Left colon (tissue), 2 donors: ENCODE results near the gene GRIPAP1. TPM values are rescaled to one million over a fixed set of nuclear protein-coding genes. Genes with fewer than 3 reads are reported as not detected.

Experiments used
- ATAC-seq: fragments of 200-7000 bp; cut with Tn5 transposase; one replicate; pipeline ENCODE4 v1.9.1; 2020; ENCODE audit warnings: mild to moderate bottlenecking, moderate library complexity
- DNase-seq, 2 donors: peaks; one replicate each; pipeline ENCODE4 v3.0.0-alpha.2; 2020
- intact Hi-C, 2 donors: fragments of 100-400 bp; cut with DNase I in 1 of 2; cut with micrococcal nuclease in 1 of 2; formaldehyde crosslinking; loops; one replicate each; pipeline versions ENCODE4 v1.11.2 to v1.14.0; 2022; cut with DNase I, micrococcal nuclease
- total RNA-seq, 2 donors: library from RNA; stranded (reverse); fragmentation: NEBNext Ultra II Directional; extraction: Animal tissue kit (Norgen Biotek cat#: 25700); gene quantifications; one replicate each; pipeline ENCODE4 v1.2.1, GENCODE V29; 2021
- donor health status: DM: no; HTN: no; CAD: no.
- donor health status: DM: yes; HTN: yes; CAD: no.

GRIPAP1 gene
- total RNA-seq, 2 donors from 2014 or later: 37.1 to 45.0 TPM

DNA sequence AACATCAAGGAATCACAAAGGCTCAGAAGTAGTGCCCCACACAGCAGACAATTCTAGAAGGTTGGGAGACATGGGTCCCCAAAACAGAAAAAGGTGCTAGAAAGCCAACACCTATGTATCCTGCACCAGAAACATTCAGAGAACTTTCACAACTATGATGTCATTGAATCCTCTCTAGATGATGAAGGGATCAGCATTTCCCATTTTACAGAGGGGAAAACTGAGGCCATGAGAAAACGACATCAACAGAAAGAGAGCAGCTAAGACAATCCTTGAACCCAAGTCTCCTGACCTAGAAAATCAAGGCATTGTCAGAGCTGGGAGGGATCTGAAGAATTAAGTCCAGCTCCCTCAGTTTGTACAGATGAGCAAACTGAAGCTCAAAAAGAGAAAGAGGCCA is 33.7 kb downstream of the GRIPAP1 start:
- no peak for DNase-seq
- intact Hi-C loops: no loop called here
- ATAC-seq: no peak

DNA sequence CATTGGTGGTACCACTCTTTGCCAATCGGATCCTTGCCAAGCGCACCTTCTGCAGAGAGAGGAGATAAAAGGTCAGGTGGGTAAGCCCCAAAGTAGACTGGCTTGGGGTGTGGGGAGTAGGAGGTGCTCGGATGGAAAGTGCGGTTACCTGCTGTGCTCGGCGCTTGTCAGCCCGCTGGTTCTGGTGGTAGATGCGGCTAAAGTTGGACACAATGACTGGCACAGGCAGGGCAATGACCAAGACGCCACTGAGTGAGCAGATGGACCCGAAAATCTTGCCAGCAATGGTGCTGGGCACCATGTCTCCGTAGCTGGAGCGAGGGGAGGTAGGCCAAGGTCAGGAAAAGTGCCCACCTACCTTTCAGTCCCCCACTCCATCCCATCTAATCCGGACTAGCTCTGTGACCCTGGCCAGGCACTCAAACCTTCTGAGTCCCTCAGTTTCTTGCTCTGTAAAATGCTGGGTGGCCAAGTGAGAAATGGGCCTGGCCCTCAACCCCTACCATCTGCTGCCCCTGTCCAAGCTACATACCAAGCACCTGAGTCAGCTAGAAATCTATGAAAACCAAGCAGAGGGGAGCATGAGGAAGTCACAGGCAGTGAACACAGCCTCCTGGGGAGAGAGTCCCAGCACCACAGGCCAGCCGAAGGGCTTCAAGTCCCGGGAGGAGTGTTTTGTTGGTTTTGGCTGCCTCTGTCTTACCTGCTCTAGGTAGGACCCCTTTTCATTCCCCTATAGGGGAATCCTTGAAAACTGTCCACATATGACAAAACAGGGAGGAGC is 35.1 kb downstream of the GRIPAP1 start:
- intact Hi-C loops: no loop called here
- no peak for DNase-seq
- no peak for ATAC-seq

DNA sequence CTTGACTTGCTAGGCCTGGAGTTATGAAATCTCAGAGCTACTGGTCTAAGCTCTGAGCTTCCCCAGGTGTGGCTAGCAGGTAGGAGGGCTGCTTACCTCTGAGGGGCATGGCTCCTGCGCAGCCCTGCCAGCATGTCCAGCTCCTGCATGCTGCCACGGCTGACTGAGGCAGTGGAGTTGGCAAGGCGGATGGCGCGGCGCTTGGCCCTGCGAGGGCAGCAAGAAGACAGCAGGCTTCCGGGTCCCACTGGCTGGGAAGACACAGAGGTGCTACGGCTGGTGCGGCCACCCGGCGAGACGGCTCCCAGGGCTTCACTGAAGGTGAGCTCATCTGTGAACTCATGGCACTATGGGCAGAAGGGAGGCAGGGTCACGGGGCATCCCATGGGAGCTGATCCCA is 36.1 kb downstream of the GRIPAP1 start:
- no peak for ATAC-seq
- intact Hi-C loops: no loop called here
- DNase-seq: no peak

DNA sequence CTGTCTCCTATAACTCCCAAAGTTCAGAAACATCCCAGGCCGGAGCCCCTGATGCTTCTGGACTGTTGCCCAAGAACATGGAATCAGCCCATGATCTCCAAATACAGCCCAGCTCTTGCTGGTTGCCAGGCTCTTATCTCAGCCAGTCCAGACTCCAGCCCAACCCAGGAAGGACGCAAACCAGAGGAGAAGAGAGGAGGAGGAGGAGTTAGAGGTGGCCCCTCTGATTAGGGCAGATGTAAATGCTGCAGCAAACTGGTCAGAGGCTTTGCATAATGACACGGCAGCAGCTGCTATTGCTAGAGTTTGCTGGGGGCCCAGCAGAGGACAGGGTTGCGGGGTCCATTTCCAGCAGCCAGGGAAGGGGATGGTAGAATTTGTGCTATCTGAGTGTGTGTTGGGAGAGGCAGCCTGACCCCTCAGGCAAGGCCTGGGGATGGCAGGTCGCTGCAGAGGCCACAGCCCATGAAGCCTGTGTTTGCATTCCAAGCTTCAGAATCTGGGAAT is 40.4 kb downstream of the GRIPAP1 start:
- ATAC-seq (no peak), DNase-seq (no peak)
- intact Hi-C loops: no loop called here

DNA sequence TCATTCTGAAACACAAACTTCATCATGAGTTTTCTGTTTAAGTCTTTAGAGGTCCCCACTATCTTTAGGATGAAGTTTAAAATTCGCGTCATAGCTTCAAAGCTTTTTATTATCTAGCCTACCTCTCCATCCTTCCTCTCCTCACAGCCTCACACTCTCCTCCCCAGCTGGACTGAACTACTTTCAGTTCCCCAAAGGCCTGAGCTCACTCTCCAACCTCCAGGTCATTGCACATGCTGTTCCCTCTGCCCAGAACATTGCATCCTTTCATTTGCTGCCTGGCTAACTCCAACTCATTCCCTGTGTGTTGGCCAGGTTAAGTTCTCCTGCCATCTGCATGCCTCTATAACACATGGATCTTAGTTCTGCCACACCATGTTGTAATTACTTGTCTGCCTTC is 41.8 kb downstream of the GRIPAP1 start:
- intact Hi-C loops: no loop called here
- DNase-seq: no peak
- ATAC-seq: no peak

DNA sequence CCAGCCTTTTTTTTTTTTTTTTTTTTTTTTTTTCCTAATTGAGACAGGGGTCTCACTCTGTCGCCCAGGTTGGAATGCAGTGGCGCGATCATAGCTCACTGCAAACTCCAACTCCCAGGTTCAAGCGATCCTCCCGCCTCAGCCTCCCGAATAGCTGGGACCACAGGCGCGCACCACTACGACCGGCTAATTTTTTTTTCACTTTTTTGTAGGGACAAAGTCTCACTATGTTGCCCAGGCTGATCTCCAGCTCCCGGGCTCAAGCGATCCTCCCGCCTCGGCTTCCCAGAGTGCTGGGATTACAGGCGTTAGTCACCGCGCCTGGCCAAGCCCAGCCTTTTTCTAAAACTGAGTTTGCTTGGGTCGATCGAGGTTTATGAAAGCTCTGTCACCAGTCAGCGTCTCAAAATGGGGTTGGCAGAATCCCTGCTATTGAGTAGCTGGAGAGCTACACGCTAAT is 43.4 kb downstream of the GRIPAP1 start:
- ATAC-seq (peak; percentile 23), DNase-seq (peak; percentile 40 to 48)
- intact Hi-C loops: no loop called here

DNA sequence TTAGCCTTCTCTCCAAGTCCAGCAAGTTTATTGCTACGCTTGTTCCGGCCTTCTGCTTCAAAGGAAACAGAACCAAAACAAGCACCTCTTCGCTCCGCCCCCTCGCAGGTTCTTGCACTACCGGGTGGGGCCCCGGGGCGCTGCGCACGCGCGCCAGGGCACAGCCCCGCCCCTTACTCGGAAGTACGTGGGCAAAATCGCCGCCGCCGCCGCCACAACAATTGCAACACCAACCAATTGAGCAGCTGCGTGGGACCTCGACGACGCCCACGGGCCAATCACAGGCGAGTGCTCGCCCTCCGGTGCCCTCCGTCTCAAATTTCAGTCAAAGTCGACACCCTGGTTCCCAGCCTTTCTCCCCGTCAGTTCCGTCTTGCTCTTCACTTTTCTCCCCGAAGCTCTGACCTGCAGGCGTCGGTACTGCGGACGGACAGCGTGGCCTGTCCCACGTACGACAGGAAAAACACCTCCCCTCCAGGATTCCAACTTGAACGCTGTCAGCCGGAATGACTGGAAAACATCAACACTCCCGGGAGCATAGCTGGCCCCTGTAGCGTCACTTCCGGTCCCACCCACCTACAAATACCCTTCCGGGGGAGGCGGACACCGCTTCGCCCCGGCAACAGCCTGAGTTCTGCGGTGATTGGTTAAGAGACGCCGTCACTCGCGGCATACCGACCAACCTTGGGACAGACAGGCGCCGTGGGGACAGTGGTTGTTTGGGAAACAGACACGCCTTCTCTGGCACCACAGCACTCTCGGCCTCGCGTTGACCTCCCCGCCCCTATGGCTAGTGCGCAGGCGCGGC is 44.0 kb downstream of the GRIPAP1 start:
- ATAC-seq (peak; percentile 84), DNase-seq (peak; percentile 93 to 98)
- intact Hi-C loops: no loop called here

DNA sequence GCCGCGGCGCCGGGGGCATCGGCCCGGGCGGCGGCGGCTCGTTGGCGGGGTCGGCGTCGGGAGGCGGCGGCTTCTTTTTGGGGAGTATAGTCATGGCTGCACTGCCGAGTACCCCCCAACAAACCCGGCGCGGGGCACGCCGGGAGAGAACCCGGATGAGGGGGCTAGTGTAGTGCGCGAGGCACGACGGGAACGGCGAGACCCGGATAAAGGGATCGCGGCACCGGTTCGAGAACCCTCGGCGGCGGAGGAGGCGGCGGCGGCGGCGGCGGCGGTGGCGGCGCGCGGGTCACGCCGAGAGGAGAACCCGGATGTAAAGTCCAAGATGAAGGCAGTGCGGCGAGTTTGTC is 44.6 kb downstream of the GRIPAP1 start, which contains the start of gene OTUD5:
OTUD5 (minus strand) TSS at position 131 of the 350 bp plus-strand sequence; CDS start at position 94, 37 bp downstream.
- ATAC-seq: no peak
- intact Hi-C loops: no loop called here
- DNase-seq: no peak

DNA sequence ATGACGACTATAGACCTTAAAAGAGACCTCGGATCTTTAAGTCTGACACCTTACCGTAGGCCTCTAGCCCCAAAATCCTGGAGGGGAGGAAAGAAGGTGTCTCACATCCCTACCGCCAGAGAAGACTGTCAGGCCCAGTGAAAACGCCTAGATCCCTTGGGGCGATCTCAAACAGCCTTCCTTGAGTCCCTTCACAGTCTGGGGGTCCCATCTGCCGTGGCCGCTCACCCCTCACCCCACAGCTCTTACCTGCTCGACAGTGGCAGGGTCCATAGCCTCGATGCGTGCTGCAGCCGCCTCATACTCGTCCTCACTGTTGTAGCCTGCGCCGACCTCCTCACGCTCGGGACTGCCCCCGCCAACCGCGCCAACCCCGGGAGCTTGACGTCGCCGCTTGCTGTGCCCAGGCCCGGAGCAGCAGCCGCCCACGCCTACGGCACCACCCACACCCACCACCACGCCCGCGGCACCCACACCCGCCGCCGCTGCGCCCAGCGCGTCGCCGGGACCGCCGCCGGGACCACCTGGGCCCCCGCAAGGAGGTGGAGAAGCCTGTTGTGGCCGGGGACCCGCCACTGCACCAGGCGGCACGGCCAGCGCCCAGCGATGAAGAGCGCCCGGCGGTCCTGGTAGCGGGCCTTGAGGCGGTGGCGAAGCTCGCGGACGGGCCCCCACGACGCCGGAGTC is 45.2 kb downstream of the GRIPAP1 start:
- DNase-seq: peak in 1 of 2 donors; percentile 42
- intact Hi-C loops: no loop called here
- ATAC-seq: peak; percentile 16

DNA sequence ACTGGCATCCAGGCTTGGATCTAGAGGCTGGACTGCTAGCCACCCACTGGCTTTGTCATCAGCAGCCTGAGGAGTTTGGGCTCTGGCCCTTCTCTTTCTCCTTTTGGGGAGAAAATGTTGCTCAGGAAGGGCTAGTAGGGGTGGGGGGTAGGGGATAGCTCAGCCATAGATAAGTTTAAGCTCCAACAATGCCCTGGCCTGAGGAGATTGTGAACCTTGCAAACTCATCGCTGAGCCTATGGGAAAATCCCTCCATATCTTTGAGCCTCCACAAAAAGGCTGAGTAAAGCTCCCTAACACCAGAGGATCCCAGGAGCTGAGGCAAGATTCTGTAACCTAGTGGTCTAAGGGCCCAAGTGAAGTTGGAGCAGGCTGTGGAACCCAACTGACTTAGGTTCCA is 53.5 kb downstream of the GRIPAP1 start:
- ATAC-seq (no peak), DNase-seq (no peak)
- intact Hi-C loops: no loop called here

DNA sequence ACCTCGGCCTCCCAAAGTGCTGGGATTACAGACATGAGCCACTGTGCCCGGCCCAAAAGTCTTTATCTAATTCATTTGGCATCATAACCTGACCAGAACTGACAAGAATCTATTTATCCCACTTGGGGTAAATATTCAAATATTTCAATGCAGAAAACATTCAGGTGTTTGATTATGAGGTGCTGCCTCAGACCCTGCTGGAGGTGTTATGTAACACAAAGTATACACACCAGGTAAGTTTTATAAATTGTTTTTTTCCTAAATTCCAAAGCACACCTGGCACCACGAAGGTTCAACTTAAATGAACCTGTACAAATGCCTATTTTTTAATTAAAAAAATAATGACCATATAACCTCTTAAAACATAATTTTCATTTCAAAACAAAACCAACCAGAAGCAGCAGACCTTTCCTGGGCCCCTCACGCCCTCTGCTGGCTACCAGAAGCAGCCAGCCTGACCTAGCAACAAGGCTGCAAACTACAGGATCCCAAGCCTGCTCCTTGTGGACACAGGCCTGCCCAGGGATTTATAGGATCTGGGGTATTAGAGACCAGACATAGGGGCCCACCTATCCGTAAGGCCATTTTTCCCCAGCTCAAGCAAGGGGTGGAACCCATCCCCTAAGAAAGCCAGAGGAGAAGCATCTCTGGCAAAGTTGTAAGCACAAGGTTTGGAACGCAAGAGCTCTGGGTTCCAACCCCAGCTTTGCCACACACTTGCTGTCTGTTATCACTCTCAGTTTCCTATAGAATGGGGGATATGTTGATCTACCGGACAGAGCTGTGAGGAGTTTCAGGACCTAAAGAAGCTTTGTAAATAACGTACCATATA is 56.3 kb downstream of the GRIPAP1 start:
- intact Hi-C loops: no loop called here
- ATAC-seq (peak; percentile 81), DNase-seq (peak in 1 of 2 donors; percentile 71)

DNA sequence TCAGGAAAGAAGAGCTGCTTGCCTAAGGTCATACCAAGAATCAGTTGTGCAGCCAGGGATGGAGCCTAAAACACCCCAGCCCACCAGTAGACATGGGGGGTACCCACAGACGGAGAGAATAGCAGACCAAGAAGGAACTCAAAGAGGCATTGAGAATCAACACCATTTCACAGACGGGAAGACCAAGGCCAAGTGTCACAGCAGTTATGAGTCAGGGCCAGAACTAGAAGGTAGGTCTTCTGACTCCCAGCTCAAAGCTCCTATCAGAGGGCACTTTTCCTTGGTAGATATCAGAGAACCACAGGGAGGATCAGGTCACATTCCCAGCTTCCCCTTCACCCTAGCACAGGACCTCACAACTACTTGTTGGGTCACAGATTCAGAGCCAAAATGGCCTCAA is 59.2 kb downstream of the GRIPAP1 start:
- ATAC-seq: no peak
- intact Hi-C loops: no loop called here
- DNase-seq: no peak

DNA sequence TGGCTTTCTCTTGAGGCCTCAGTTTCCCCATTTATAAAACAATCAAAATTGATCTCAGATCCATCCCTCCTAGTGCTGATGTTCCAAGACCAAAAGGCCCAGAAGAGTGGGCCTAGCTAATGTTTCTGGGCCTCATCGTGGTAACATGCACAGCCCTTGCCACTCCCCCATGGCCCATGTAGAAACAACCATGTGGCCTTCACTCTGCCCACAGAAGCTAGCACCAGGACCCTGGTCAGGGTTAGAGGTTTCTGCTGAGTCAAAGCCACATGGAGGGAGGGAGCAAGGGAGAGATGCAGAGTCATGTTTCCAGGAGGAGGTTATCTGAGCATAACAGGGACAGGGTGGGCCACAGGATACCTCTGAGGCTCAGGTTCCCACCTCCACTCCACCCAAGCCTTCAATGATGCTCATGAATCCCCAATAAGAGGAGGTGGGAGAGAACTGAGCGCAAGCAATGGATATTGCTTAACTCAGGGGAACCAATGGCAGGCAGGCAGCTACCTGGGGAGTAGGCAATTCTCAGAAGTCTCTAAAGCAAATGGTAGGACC is 61.6 kb downstream of the GRIPAP1 start:
- intact Hi-C loops: no loop called here
- DNase-seq (no peak), ATAC-seq (no peak)

DNA sequence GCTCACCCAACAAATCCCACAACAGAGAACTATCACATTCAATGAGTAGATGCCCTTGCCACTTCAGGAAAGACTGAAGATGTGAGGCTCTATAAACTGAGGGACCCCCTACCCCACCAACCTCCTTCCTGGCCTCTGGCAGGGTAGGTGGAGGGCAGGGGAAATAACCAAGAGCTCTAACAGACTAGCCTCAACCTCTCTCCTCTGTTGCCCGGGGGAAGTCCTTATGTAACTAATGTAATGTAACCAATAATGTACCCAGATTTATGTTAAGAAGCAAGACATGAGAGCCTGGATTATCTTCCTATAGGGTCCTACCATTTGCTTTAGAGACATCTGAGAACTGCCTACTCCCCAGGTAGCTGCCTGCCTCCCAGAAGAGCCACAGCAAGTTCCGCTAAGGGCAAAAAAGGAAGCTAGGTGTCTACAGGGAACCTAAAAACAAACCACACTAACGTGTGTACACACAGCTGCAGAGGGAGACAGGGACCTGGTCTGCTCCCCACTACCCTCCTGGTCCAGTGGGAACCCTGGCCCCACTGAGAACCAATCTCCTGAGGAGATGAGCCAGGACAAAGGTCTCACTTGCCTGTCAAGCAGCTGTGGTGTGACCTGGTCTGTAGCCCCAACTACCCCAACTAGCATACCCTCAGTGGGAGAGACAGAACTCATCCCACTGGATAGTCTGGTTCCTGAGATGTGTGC is 62.4 kb downstream of the GRIPAP1 start:
- ATAC-seq: no peak
- no peak for DNase-seq
- intact Hi-C loops: no loop called here

DNA sequence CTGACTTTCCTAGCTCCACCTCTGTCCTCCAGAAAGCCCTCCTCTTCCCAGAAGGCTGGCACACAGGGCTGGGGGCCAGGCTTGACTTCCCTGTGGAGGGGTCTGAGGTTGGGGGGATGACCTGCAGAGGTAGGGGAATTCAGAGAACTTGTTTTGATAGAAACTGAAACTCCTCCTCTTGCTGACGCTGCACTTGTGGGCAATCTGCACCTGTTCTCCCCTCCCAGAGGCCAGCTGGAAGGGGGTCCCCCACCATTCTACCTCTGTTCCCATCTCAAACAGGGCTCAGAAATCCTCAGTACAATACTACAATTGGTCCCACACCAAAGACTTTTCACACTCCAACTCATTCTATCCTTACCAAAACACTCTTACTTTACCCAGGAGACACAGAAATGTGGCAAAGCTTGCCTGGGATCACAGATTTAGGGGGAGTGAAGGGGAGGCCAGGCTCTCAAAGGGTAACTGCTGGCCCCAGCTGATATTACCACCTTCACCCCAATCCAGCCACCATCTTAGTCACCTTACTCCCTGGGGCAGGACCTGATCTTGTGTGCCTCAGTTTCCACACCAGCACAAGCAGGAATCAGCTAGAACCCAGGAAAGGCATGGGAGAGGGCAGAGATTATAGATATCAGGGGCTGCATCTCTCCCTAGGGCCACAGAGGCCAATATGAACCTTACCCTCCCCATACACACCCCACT is 63.2 kb downstream of the GRIPAP1 start:
- intact Hi-C loops: no loop called here
- DNase-seq: peak; percentile 35 to 54
- ATAC-seq: peak; percentile 24

DNA sequence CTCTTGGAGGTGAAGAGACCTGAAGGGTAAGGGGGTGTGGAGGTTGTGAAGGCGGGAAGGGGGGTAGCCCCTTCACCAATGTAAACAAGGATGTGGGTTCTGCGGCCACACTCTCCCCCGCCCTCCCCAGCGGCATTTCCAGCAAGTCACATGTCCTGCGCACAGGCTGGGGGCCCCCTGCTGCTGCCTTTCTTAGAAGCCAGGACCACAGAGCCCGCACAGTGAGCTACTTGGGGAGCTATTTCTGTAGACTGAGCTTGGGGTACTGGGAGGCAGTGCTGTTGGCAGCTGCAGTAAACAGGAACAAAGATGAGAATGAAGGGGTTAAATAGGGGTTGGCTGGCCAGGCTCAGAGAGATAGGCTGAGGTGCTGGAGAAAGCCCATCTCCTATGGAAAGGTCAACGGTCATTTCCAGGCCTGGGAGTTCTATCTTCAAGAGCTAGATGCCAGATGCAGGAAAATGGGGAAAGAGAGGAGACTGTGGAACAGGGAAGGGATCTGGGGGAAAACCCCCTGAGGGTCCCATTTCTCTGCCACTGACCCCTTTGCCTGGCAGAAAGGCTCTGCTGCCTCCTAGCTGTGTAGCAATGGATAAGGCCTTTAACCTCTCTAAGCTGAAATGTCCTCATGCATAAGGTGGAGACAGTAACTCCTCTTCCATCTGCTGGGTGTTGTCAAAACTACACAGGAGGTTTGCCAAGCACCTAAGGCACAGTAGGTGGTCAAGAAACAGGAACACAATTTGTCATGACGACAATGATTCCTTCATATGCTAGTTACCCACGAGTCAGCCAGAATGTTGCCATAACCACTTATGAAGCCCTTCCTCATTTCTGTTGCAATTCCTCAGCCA is 64.8 kb downstream of the GRIPAP1 start:
- ATAC-seq (peak; percentile 51), DNase-seq (peak; percentile 71 to 74)
- intact Hi-C loops: no loop called here
